A673 (cell line): ENCODE measurements around the gene JARID2.

Experiments
- EZH2 ChIP-seq: fragments of 200-600 bp; sonication (generic); IDR thresholded peaks from 2 replicates; pipeline ENCODE4 v1.6.1; 2017; ENCODE audit warnings: borderline replicate concordance, low read depth, mild to moderate bottlenecking, mixed read lengths, antibody characterized with exemption, low read length; ENCODE audit not compliant: poor library complexity, severe bottlenecking
- TF ChIP-seq, protein P1 (sequence below): fragments of 300-800, 200-600 bp; sonication (generic); conservative IDR thresholded peaks from 2 replicates; pipeline ENCODE4 v1.5.1; 2017; ENCODE audit warnings: low read depth, mild to moderate bottlenecking, antibody characterized with exemption, low read length, moderate library complexity, mixed read lengths

DNA sequence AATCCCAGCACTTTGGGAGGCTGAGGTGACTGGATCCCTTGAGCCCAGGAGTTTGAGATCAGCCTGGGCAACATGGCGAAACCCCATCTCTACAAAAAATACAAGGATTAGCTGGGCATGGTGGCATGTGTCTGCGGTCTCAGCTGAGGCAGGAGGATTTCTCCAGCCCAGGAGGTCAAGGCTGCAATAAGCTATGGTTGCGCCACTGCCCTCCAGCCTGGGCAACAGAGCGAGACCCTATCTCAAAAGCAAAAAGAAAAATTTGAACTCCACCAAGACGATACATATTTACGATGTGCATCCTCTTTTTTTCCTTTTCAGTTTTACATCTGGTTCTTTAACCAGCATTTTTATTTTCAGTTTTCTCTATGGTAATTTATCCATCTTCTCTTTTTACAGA lies 162.1 kb downstream of the JARID2 start:
- TF ChIP-seq, protein P1, sequence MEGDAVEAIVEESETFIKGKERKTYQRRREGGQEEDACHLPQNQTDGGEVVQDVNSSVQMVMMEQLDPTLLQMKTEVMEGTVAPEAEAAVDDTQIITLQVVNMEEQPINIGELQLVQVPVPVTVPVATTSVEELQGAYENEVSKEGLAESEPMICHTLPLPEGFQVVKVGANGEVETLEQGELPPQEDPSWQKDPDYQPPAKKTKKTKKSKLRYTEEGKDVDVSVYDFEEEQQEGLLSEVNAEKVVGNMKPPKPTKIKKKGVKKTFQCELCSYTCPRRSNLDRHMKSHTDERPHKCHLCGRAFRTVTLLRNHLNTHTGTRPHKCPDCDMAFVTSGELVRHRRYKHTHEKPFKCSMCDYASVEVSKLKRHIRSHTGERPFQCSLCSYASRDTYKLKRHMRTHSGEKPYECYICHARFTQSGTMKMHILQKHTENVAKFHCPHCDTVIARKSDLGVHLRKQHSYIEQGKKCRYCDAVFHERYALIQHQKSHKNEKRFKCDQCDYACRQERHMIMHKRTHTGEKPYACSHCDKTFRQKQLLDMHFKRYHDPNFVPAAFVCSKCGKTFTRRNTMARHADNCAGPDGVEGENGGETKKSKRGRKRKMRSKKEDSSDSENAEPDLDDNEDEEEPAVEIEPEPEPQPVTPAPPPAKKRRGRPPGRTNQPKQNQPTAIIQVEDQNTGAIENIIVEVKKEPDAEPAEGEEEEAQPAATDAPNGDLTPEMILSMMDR: no peak
- TF ChIP-seq EZH2: no peak
